HUDEP-2 (cell line): ENCODE measurements around the gene CYP4V2.

Experiments
- DNase-seq, 76 experiments: peaks; one replicate each; lab custom pipeline; 2025; ENCODE audit not compliant: unreplicated experiment in 76 of 76; lab: John Stamatoyannopoulos, UW

Gene CYP4V2

DNA sequence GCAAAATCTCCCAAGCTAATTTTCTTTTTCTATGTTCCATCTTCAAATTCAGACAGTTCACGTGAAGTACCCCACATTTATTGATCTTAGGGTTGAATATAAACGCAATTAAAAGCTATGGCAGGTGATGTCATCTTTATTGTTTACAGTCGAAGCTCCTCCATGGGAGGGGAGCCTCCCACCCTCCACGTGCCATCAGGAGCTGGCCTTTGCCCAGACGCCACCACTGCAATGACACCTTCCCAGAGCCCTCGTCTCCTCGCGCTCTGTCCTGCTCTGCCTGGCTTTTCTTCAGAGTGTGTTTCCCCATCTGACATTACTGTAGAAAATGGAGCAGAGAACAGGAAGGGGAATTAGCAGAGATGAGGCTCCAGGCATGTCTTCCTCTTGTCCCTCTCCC is 18.8 kb upstream of the CYP4V2 start:
- no peak for DNase-seq

DNA sequence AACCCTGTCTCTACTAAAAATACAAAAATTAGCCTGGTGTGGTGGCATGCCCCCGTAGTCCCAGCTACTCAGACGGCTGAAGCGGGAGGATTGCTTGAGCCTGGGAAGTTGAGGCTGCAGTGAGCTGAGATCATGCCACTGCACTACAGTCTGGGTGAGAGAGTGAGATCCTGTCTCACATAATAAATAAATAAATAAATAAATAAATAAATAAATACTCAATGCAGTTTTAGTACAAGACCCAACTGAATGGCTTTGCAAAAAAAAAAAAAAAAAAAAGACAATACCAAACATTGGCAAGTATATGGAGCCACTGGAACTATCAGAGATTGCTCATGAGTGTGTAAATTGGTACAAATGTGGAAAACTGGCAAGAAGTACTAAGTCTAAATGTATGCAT is 3.3 kb upstream of the CYP4V2 start:
- DNase-seq = no peak

DNA sequence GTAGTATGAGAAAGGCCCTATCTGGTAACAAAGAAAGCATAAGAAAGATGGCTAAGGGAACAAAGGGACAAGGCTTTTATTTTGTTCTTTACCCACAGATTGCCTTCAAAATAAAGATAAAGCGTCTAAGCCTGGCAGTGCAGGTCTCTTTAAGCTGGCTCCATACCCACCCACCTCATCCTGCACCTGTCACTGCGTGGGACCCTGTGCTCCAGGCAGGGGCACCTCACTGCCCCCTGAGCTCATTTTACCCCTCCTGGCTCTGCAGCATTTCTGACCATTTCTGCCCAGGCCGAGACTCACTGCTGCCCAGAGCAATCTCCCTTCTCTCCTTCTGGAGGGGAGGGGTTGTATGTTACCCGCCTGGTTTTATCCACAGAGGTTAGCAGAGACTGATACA is 1.7 kb upstream of the CYP4V2 start:
- no peak for DNase-seq

DNA sequence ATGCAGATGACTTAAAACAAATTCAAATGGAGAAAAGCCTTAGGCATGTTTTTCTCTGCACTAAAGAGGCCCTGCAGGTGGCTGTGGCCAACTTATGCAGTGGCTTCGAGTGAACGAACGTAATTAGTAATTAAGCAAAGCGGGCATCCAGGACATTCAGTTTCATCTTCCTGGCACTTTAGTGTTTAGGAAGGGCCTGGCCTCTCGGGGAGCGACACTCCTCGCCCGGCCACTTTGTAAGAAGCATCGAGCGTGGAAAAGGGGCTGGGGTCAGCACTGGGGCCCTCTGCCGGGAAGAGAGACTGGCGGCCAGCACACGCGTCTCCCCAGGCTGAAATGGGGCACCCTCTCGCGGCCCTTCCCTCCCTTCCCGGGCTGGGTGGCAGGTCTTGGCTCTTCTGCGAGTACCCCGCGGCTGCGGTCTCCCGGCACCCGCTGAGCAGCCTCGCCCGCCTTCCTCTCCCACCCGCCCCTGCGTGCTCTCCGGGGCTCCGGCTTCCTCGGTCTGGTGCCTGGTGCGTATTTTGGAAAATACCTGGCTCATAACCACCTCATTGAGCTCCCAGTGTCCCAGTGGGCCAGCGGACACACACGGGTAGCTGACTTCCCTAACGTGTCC is 677 bp upstream of the CYP4V2 start:
- peak in 41 of 76 experiments; percentile 16 to 74 (median 40) for DNase-seq

DNA sequence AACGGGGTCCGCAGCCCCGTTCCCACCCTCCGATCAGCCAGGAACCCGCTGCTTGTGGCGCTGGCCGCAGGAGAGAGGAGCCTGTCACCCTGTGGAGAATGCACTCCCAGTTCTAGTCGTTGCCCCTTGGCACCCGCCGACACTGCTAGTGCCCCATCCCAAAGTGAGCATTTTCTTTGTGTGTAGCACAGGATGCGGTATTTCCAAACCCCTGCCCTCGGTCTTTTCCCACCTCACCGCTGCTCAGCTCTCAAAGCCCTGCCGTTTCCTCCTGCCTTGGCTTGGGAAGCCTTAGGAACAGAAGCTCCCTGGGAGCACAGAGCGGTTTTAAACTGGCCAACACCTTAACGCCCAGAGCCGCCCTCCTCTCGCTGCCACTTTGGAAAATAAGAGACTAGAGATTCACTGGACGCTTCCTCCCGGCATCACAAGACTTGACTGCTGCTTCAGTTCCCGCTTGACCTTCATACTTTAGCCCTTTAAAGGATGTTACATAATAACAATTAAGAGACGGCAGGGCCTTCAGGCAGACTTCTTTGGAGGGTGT is 772 bp downstream of the CYP4V2 start:
- peak in 32 of 76 experiments; percentile 3 to 58 (median 20) for DNase-seq

DNA sequence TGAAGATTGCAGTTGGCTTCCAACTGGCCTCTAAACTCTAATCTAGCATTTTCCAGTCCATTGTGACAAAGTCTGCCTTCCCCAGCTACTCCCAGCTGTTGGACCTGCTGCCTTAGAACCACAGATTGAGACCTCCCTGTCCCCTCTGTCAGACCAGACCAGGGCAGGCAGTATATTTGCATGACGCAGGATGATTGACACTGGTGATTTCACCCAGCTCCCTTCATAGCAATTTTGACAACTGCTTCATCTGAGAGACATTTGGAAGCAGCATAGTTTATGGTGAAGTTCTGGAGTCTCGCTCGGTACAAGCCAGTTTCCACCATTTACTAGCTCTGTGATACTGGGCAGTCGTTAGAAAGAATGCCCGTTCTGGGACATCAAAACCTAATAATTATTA is 2.5 kb downstream of the CYP4V2 start:
- no peak for DNase-seq

DNA sequence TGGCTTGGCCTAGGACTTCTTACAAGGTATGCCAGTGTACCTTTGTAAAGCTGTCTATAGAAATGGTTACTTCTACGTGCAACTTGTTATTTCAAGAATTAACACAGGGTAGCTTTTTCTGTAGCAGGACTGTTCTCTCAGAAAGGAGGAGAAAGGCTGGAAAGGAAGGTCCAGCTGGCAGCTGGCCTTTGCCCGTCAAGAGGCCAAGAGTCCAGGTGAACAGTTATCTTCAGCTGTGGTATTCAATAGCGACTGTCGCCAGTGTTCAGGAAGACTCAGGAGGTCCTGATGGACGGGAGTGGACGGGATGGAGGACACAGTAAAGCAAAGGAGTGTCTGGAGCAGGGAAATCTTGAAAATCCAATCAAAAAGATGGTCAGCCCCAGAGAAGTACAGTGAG is 4.7 kb downstream of the CYP4V2 start:
- DNase-seq = no peak

DNA sequence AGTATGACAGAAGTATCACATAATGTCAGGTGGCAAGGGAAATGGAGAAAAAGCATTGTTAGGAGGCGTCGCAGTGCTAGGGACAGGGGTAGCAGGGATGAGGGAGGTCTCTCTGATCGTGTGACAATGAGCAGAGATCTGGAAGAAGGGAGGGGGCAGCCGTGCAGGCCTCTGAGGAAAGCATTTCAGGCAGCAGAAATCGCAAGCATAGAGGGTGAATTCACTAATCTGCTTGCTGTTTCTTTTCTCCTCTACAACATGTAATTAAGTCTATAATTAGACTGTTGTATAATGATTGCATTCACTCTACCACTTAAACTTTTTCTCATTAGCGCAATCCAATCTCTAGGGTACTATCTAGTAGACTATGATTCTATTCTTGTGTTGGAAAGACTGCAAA is 9.1 kb downstream of the CYP4V2 start:
- DNase-seq = no peak

DNA sequence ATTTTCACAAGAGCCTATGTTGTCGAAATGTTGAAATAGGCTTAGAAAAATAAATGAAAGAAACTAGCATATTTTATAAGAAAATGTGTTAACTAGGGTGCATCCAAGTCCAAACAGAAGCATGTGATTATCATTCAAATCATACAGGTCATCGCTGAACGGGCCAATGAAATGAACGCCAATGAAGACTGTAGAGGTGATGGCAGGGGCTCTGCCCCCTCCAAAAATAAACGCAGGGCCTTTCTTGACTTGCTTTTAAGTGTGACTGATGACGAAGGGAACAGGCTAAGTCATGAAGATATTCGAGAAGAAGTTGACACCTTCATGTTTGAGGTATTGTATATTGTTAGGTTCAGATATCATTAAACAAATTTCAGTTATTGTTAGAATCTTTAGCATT is 9.6 kb downstream of the CYP4V2 start:
- no peak for DNase-seq

DNA sequence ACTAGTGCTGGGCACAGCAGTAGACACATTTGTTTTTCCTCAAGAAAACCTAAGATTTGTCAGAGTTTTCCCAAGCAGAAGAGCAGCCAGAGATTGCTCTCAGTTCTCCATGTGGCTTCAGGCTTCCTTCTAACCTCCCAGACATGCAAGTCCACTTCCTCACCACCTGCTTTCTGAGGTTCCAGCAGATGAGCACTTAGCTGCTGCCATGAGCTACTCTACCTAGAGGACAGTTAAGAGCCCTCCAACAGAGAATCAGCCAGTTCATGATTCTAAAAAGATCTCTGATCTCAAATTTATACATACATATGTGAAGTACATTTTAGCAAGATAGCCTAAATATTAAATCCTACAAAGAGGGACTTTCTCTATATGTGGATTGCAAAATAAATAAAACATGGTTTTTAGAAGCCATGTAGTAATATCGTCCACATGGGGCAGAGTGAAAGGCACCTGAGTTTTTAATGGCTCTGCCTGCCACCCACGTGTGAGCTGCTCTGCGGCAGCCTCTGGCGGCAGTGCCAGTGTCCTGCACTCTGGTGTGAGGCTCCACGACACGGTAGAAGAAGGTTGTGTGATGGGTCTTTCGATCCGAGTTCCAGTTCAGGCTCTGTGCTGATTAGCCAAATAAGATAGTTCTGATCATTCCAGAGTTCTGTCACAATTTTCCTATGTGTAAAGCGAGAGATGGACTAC is 10.3 kb downstream of the CYP4V2 start:
- DNase-seq = peak in 66 of 76 experiments; percentile 0 to 65 (median 30)

DNA sequence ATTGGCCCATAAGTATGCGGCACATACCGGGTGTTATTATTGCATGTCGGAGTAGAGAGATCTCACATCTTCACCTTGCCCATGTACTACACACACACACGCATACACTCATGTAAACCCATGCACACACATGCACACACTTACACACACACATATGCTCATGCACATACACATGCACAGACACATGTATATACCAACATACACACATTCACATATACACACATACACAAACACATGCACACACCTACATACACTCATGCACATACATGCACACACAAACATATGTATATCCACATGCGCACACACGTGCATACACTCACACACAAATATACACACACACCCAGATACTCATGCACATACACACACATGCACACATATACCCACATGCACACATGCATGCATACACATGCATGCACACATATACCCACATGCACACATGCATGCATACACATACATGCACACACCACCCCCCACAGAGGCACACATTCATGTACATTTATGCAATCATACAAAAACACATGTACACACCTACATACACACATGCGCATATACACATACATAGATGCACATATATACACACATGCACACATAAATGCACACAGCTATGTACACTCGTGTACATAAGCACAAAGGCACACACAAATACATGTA is 11.2 kb downstream of the CYP4V2 start:
- no peak for DNase-seq

DNA sequence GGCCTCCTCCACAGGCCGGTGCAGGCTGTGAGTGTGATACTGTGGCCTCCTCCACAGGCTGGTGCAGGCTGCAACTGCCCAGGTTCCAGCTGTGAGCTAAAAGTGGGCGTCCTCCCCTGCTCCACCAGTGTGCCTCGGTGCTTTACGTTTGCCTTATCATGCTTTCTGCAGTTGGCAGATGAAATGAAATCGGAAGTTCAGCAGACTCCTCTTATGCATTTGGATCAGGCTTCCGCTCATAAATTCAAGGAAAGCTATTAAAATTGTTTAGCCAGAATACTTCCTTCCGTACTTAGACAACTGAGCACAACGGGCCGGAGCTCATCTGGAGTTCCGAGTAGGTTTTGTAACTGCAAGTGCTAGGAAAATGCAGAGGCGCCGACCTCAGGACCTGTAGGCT is 12.0 kb downstream of the CYP4V2 start:
- DNase-seq = no peak

DNA sequence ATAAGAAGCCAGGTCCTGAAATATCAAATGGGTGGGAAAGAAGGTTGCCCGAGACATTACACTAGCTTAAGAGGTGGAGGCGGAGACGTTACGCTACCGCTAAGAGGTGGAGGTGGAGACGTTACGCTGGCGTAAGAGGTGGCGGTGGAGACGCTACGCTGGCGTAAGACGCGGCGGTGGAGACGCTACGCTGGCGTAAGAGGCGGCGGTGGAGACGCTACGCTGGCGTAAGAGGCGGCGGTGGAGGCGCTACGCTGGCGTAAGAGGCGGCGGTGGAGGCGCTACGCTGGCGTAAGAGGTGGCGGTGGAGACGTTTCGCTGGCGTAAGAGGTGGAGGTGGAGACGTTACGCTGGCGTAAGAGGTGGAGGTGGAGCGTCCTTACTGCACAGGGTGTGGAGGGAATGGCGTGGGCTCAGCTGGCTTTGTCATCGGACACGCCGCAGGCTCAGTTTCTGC is 12.8 kb downstream of the CYP4V2 start:
- DNase-seq = no peak

DNA sequence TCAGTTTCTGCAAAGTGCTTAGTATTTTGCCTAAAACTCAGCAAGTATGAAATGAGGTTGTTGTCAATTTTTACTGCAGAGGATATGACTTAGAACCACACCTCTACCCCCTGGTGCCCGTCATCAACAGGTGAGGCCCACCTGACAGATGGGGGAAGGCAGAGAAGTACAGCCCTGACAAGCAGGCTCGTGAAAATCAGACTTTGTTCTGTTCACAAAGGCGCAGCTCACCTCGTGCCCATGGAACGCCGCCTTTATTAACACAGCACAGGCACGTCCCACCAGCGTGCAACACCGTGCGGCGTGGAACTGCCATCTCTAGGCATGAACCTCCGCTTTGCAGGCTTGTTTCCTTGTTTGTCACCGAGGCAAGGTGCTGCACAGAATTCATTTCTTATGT is 13.3 kb downstream of the CYP4V2 start:
- no peak for DNase-seq

DNA sequence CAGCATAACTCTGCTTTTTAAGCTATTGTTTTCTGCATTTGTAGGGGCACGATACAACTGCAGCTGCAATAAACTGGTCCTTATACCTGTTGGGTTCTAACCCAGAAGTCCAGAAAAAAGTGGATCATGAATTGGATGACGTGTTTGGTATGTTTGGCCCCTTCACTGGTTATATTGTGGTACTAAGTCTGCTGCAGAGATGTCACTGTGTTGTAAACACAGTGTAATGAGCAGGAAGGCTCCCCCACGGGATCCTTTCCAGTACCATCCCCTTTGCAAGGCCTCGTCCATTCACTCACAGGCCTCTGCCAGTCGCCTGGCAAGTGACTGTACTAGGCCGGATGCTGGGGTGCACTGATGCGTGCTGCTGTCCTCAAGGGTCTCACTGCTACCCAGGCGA is 13.8 kb downstream of the CYP4V2 start:
- DNase-seq = no peak

DNA sequence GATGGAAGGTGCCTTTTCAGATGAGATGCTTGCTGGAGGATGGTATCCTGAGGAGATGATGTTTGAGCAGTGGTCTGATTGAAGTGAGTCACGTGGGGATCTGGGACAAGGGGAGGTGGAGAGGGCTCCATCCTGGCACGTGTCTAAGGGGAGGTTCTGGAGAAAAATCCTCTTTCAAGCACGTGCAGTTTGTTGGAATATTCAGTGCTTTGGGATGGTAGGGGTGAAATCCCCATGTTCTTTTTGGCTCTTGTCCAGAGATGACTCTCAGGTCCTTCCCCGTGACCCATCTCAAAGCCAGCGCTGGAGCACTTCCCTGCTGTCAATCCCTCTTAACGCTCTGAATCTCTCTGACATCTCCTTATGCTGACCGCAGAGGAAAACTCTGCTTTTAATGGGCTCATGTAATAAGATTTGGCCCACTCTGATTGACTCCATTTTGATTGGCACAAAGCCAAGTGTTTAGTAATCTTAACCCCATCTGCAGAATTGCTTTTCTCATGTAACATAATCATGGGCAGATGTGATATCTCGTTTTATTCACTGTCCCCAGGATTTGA is 25.2 kb downstream of the CYP4V2 start:
- DNase-seq = no peak

DNA sequence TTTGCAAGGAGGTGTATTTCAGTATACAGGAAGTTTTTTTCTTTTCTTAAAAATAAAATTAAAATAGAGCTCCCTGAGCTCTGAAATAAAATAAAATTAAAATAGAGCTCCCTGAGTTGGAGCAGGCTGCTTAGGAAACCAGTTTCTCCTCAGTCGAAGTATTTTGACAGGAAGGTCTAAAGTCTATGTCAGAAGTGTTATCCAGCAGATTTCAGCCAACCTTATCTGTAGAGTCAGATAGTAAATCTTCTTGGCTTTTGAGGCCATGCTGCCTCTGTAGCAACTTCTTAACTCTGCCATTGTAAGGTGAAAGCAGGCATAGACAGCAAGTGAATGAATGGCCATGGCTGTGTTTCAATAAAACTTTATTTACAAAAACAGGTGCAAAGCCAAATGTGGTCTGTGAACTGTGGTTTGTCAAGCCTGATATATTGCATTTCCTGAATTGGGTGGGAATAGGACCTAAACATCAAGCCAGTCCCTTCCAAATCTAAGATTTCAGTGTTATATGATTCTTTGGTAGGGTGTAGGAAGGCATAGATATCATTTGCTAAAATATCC is 26.4 kb downstream of the CYP4V2 start:
- no peak for DNase-seq

DNA sequence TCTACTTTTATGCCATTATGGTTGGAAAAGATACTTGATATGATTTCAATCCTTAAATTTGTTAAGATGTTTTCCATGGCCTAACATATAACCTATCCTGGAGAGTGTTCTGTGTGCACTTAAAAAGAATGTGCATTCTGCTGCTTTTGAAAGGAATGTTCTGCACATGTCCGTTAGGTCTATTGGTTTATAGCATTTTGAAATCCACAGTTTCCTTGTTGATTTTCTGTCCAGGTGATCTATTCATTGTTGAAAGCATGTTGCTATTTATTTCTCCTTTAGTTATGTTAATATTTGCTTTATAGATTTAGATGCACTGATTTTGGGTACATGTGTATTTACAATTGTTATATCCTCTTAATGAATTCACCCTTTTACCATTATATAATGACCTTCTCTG is 30.3 kb downstream of the CYP4V2 start:
- no peak for DNase-seq

DNA sequence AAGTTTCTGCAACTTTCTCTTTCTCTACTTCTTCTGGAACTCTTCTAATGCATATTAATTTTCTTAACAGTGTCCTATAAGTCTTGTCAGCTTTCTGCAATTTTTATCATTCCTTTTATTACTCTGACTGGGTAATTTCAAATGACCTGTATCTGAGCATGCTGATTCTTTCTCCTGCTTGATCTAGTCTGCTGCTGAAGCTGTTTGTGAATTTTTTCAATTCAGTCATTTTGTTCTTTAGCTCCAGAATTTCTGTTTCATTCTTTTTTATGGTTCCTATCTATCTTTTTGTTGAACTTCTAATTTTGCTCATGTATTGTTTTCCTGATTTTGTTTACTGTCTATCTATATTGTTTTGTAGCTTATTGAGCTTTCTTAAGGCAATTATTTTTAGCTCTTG is 34.5 kb downstream of the CYP4V2 start:
- DNase-seq = no peak

DNA sequence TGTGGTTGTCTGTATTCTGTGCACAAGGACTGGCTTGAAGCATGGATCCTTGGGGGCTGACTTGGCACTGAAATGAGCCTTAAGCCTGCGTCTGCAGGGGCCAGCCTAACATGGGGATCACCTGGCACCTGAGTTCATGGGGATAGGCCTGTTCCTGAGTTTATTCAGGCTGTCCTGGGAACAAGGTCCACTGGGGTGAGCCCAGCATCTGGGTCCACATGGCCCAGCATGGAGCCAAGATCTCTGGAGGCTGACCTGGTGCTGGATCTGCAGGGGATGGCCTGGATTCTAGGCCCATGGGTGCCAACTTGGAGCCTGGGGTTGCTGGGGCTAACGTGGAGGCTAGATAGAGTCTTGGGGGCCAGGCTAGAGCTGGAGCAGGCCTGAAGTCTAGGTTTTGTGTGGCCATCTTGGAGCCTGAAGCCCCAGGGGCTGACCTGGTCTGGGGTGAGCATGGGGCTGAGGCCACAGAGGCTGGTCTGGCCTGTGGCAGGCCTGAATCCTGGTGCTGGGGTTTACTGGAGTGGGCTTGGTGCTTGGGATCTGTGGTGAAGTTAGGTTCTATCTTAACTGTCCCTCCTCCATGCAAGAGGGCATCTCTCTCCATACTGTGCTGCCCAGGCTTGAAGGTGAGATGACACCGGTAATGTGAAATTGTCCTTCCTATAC is 35.3 kb downstream of the CYP4V2 start:
- DNase-seq = no peak

DNA sequence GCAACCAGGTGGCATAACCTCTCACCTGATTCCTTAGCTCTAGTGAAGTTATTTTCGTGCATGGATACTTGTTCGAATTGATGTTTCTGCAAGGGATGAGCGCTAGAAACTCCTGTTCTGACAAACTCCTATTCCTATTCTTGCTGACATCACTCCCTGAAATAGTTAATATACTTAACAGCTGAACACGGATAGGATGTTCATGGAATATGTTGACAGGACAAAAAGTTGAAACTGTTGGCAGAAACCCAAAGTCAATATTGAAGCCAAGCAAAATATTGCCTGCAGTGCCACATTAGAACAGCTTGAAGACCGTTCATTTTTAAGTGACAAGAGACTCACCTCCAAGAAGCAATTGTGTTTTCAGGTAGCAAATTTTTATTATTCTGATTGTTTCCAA is 35.9 kb downstream of the CYP4V2 start, which contains the start of gene KLKB1:
Gene KLKB1, plus strand, starts transcription at position 287 of the 400 bp plus-strand sequence. CDS start 689 bp downstream, outside the sequence.
- DNase-seq = no peak
